NCI-H748 (cell line): ENCODE results near the gene ELAC1.

Experiments used
- DNase-seq: peaks from one replicate; lab custom pipeline; 2025; ENCODE audit not compliant: unreplicated experiment; lab: John Stamatoyannopoulos, UW

ELAC1 gene

GRCh38 chr18:51013259-51013658, 45.4 kb downstream of the ELAC1 start:
- no peak for DNase-seq

- no peak for DNase-seq
Observed at GRCh38 chr18:51017140-51017879, 49.5 kb downstream of the ELAC1 start.

GRCh38 chr18:51020536-51020935, 52.7 kb downstream of the ELAC1 start:
- no peak for DNase-seq

GRCh38 chr18:51021226-51021965, 53.6 kb downstream of the ELAC1 start:
- DNase-seq, result no peak

- DNase-seq, result no peak
Observed at GRCh38 chr18:51025512-51025911, 57.7 kb downstream of the ELAC1 start.

- DNase-seq, result peak; percentile 55
Observed at GRCh38 chr18:51028201-51028805, 60.5 kb downstream of the ELAC1 start.

- DNase-seq, result no peak
Observed at GRCh38 chr18:51029378-51029693, 61.5 kb downstream of the ELAC1 start.

GRCh38 chr18:51029694-51030536, 62.1 kb downstream of the ELAC1 start, which contains the start of gene SMAD4:
TSS of gene SMAD4 (plus strand) at chr18:51030213. CDS start at chr18:51047047, 16,834 bp downstream.
- peak; percentile 97 for DNase-seq

- DNase-seq, result peak; percentile 79
Observed at GRCh38 chr18:51030537-51031258, 62.9 kb downstream of the ELAC1 start.

GRCh38 chr18:51032193-51032592, 64.4 kb downstream of the ELAC1 start:
- DNase-seq, result no peak

- no peak for DNase-seq
Observed at GRCh38 chr18:51037230-51037629, 69.4 kb downstream of the ELAC1 start.
